ENCODE results near the gene EID1. TPM values are rescaled to one million over a fixed set of nuclear protein-coding genes. Genes with fewer than 3 reads are reported as not detected.

Gene EID1
- total RNA-seq, 1 donor from 2014 or later: 223 TPM

GRCh38 chr15:48924528-48925393 is 46.8 kb downstream of the EID1 start:
- peaks cover 7% of the 10 kb centered on the region for H3K36me3 Mint-ChIP-seq (ENCODE audit: low read depth)
- H3K4me1 Mint-ChIP-seq: peaks cover 6% of the 10 kb centered on the region
- TF ChIP-seq CTCF (conservative IDR thresholded peaks at IDR 0.05): no peak
- no peaks in the 10 kb centered on the region for H3K27me3 Mint-ChIP-seq (ENCODE audit: low read depth)
- H3K9me3 Mint-ChIP-seq: no peaks in the 10 kb centered on the region
- no peak overlapping the region for H3K27ac Mint-ChIP-seq (ENCODE audit: unreplicated experiment)
- H3K4me3 Mint-ChIP-seq: no peak overlapping the region
- DNase-seq (ENCODE audit: low read depth, low spot score): no peak

GRCh38 chr15:48925714-48926223 is 47.8 kb downstream of the EID1 start:
- Mint-ChIP-seq H3K4me1 (peaks cover 6% of the 10 kb centered on the region), H3K36me3 (ENCODE audit: low read depth) (peaks cover 7% of the 10 kb centered on the region), H3K27me3 (ENCODE audit: low read depth) (no peaks in the 10 kb centered on the region), H3K9me3 (no peaks in the 10 kb centered on the region), H3K27ac (ENCODE audit: unreplicated experiment) (peak overlapping the region; percentile 0), H3K4me3 (no peak overlapping the region)
- TF ChIP-seq CTCF (conservative IDR thresholded peaks at IDR 0.05): no peak
- DNase-seq (ENCODE audit: low read depth, low spot score): no peak

- no peak for DNase-seq (ENCODE audit: low read depth, low spot score)
- Mint-ChIP-seq H3K4me3 (no peak overlapping the region), H3K27me3 (ENCODE audit: low read depth) (no peaks in the 10 kb centered on the region), H3K9me3 (no peaks in the 10 kb centered on the region), H3K36me3 (ENCODE audit: low read depth) (no peaks in the 10 kb centered on the region), H3K4me1 (peaks cover 6% of the 10 kb centered on the region), H3K27ac (ENCODE audit: unreplicated experiment) (peak overlapping the region; percentile 59)
- no peak for TF ChIP-seq CTCF (conservative IDR thresholded peaks at IDR 0.05)
These were observed 51.1 kb downstream of the EID1 start for GRCh38 chr15:48928877-48929538.

GRCh38 chr15:48929661-48930060 is 51.7 kb downstream of the EID1 start:
- peaks cover 6% of the 10 kb centered on the region for H3K4me1 Mint-ChIP-seq
- no peak for DNase-seq (ENCODE audit: low read depth, low spot score)
- H3K4me3 Mint-ChIP-seq: no peak overlapping the region
- TF ChIP-seq CTCF (conservative IDR thresholded peaks at IDR 0.05): no peak
- H3K36me3 Mint-ChIP-seq (ENCODE audit: low read depth): no peaks in the 10 kb centered on the region
- H3K27ac Mint-ChIP-seq (ENCODE audit: unreplicated experiment): no peak overlapping the region
- H3K27me3 Mint-ChIP-seq (ENCODE audit: low read depth): no peaks in the 10 kb centered on the region
- H3K9me3 Mint-ChIP-seq: no peaks in the 10 kb centered on the region

Other genes starting within 250 kb of the EID1 start
- 22.1 and 24.3 TPM in 2 replicates for gene FBN1, start 232.4 kb upstream of the EID1 start, total RNA-seq
- gene CEP152, start 67.1 kb upstream of the EID1 start, total RNA-seq: 17.4 and 17.5 TPM in 2 replicates
- 4.9 and 5.0 TPM in 2 replicates for gene SHC4, start 85.8 kb downstream of the EID1 start, total RNA-seq
- 39.2 and 44.5 TPM in 2 replicates for gene SECISBP2L, start 168.3 kb downstream of the EID1 start, total RNA-seq

All from neural crest cell (in vitro differentiated cells).